ENCODE measurements around the gene WDR20. TPM values are rescaled to one million over a fixed set of nuclear protein-coding genes. Genes with fewer than 3 reads are reported as not detected.

Gene WDR20
- total and polyA plus RNA-seq, 2 donors (not counting 3 experiments of a cell fraction or from before 2014, with no cell fraction given) = 12.2 to 22.4 TPM

DNA sequence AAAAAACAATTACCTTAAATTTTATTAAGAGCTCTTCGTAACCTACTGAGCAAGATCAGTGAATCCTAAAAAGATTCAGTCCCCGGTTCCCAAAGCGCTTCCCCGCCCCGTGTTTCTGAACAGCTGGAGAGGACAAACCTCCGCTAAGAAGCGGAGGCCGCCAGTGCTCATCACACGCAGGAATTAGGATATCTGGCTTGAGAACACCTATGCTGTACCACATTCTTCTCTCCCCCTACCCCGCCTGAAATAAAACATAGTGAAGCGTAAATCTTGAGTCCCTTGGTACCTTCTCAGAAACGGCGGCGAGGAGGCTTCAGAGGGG, 774 bp upstream of the WDR20 start:
- intact Hi-C loops (cut with micrococcal nuclease) = loop anchor here (1.0 to 2.0 kb wide), 4 partner anchors 52 to 176 kb away; partner anchors contain the start of genes DYNC1H1, HSP90AA1 and MOK
- CTCF ChIA-PET = interaction anchor here (1.4 kb wide), 1 partner anchor 175 kb away, joined by 6 read pairs; no protein-coding TSS in a partner anchor
- H3K79me2 ChIP-seq (ENCODE audit: control insufficient read depth, insufficient read depth, low read length) = peaks cover 32% of the 10 kb centered on the region

More for the DNA sequence above, 774 bp upstream of the WDR20 start:
- dilution Hi-C loops (cut with MboI; ENCODE audit: extremely low pct_ligation_motif_present, low sequenced_read_pairs) = no loop called here
- peak overlapping the region; percentile 94 for H2AFZ ChIP-seq (ENCODE audit: low read depth, low read length)
- no peaks in the 10 kb centered on the region for H3K36me3 ChIP-seq (ENCODE audit: control insufficient read depth in 2 of 2, extremely low read depth in 1 of 2, insufficient read depth in 2 of 2, low read length in 2 of 2)
- H3K4me3 ChIP-seq (replicated peaks in 1 of 3; ENCODE audit: insufficient read depth in 1 of 3, low read depth in 1 of 3, low read length in 3 of 3) = peak overlapping the region; percentile 40 to 79 (median 72)
- no peak overlapping the region for H3K27ac ChIP-seq (ENCODE audit: insufficient read depth, low read depth, low read length)
- no peaks in the 10 kb centered on the region for H4K20me1 ChIP-seq (replicated peaks; ENCODE audit: control insufficient read depth, extremely low read depth, insufficient read depth, low read length)
- TF ChIP-seq MYC (IDR thresholded peaks at IDR 0.05; ENCODE audit: low read depth, low read length) = no peak
- TF ChIP-seq EZH2 (IDR thresholded peaks at IDR 0.05; ENCODE audit: borderline replicate concordance, low read depth, low read length, severe bottlenecking) = no peak
- no peak for TF ChIP-seq CTCF (IDR thresholded peaks at IDR 0.05; ENCODE audit: extremely low read depth in 1 of 2, insufficient read depth in 1 of 2, low read depth in 1 of 2, low read length in 2 of 2)
- TF ChIP-seq JUN (IDR thresholded peaks at IDR 0.05; ENCODE audit: borderline replicate concordance, insufficient read depth, insufficient read length, low read depth) = no peak
- TF ChIP-seq, protein P1, sequence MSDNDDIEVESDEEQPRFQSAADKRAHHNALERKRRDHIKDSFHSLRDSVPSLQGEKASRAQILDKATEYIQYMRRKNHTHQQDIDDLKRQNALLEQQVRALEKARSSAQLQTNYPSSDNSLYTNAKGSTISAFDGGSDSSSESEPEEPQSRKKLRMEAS (IDR thresholded peaks at IDR 0.05; ENCODE audit: insufficient read depth, insufficient read length) = no peak
- no peak for TF ChIP-seq FOS (IDR thresholded peaks at IDR 0.05; ENCODE audit: borderline replicate concordance, insufficient read depth, low read length)
- FAIRE-seq (peak; percentile 64), DNase-seq (ENCODE audit: low read depth, low spot score) (no peak)
- no peaks in the 10 kb centered on the region for H3K9me1 ChIP-seq (replicated peaks; ENCODE audit: control insufficient read depth, extremely low read depth, insufficient read depth, low read length)
- H3K9me3 ChIP-seq (replicated peaks; ENCODE audit: control insufficient read depth, insufficient read depth, low read length) = no peaks in the 10 kb centered on the region
- peaks cover 17% of the 10 kb centered on the region for H3K4me1 ChIP-seq (ENCODE audit: control insufficient read depth, extremely low read depth, insufficient read depth, low read length)
- H3K9ac ChIP-seq (replicated peaks; ENCODE audit: extremely low read depth, insufficient read depth, low read length) = peak overlapping the region; percentile 38
- POLR2A ChIA-PET = interaction anchor here (0.7 kb wide), 1 partner anchor 12 kb away, joined by 5 read pairs; no protein-coding TSS in a partner anchor
- peak overlapping the region; percentile 76 for H3K4me2 ChIP-seq (ENCODE audit: insufficient read depth, low read length)
- H3K27me3 ChIP-seq (ENCODE audit: control insufficient read depth in 2 of 2, insufficient read depth in 2 of 2, low read length in 2 of 2) = no peaks in the 10 kb centered on the region
- no TSS peak for BruUV-seq (replicated peaks)
